K562 (cell line): ENCODE data around the gene PTCH1. TPM values are rescaled to one million over a fixed set of nuclear protein-coding genes. Genes with fewer than 3 reads are reported as not detected.

Experiments
- ASH1L ChIP-seq: fragments of 450-650 bp; IDR thresholded peaks from 2 replicates; pipeline ENCODE4 v1.6.1; 2018; ENCODE audit warnings: borderline replicate concordance, mild to moderate bottlenecking, low read depth; ENCODE audit not compliant: partially characterized antibody
- CBX3 ChIP-seq, 2 experiments: IDR thresholded peaks; 1 replicate in 1 of 2; 2 replicates in 1 of 2; pipeline ENCODE4 v1.6.1; 2012; ENCODE audit warnings: inconsistent platforms in 2 of 2, low read length in 2 of 2, borderline replicate concordance in 1 of 2, control low read depth in 1 of 2
- CREB1 ChIP-seq, 2 experiments: sonication (generic) in 1 of 2; formaldehyde crosslinking in 1 of 2; IDR thresholded peaks; 2 replicates each; pipeline versions ENCODE4 v1.6.1 to v1.8.0; 2012 to 2022; ENCODE audit warnings: inconsistent platforms in 1 of 2, mild to moderate bottlenecking in 1 of 2, missing genetic modification reagents in 1 of 2, moderate library complexity in 1 of 2
- DDX20 ChIP-seq: fragments of 450-650 bp; IDR thresholded peaks from 2 replicates; pipeline ENCODE4 v1.6.1; 2016; ENCODE audit warnings: missing genetic modification characterization, low read depth, mild to moderate bottlenecking, missing compliant biosample characterization, moderate library complexity
- ELF4 ChIP-seq: fragments of 450-650 bp; formaldehyde crosslinking; IDR thresholded peaks from 2 replicates; pipeline ENCODE4 v1.4.0; 2022; ENCODE audit warnings: missing genetic modification characterization
- FOXA3 ChIP-seq, 2 experiments: fragments of 450-650 bp in 1 of 2; sonication (generic) in 1 of 2; formaldehyde crosslinking; IDR thresholded peaks in 1 of 2; conservative IDR thresholded peaks in 1 of 2; 2 replicates each; pipeline versions ENCODE4 v1.4.0 to v1.8.0; 2020 to 2022; ENCODE audit warnings: mild to moderate bottlenecking in 2 of 2, missing genetic modification reagents in 1 of 2
- MEF2D ChIP-seq: conservative IDR thresholded peaks from 2 replicates; pipeline ENCODE4 v1.6.1; 2016; ENCODE audit warnings: low read depth, missing genetic modification characterization, missing compliant biosample characterization
- SNIP1 ChIP-seq: fragments of 450-650 bp; IDR thresholded peaks from 2 replicates; pipeline ENCODE4 v1.7.1; 2017; ENCODE audit warnings: low read depth, mild to moderate bottlenecking
- TRIM24 ChIP-seq, 2 experiments: fragments of 450-650 bp; IDR thresholded peaks; 2 replicates each; pipeline ENCODE4 v1.6.1; 2016
- ZNF124 ChIP-seq: sonication (generic); formaldehyde crosslinking; IDR thresholded peaks from 2 replicates; pipeline ENCODE4 v1.8.1; 2022; ENCODE audit warnings: missing genetic modification reagents
- ZNF780A ChIP-seq: fragments of 250-450 bp; sonication (Bioruptor Pico); IDR thresholded peaks from 2 replicates; pipeline ENCODE4 v1.5.0; 2021; ENCODE audit warnings: mild to moderate bottlenecking
- polyA plus RNA-seq, 8 experiments: library from polyadenylated mRNA; depleted of rRNA in 4 of 8; stranded (reverse) in 5 of 8; unstranded in 3 of 8; fragments of >200 nt; fragmentation: Nextera tagmentation in 2 of 8; fragmentation: Illumina TruSeq in 1 of 8; extraction: Ambion mirVana in 2 of 8; extraction: Trizol in 1 of 8; gene quantifications; 2 replicates each; pipeline versions ENCODE4 v1.2.1 to v1.2.3, GENCODE V29; 2011 to 2014; ENCODE audit warnings: inconsistent platforms in 1 of 8, missing spikeins in 1 of 8
- total RNA-seq, 7 experiments: library from RNA; depleted of rRNA in 6 of 7; stranded (reverse); fragments of >200 nt in 6 of 7; fragmentation: Illumina TruSeq in 2 of 7; extraction: Trizol in 2 of 7; gene quantifications; 2 replicates each; pipeline versions ENCODE4 v1.2.1 to v1.2.3, GENCODE V29; 2011 to 2021; ENCODE audit warnings: low replicate concordance in 1 of 7
- TF ChIP-seq, protein P1 (sequence below): fragments of 200-600 bp; sonication (generic); IDR thresholded peaks from one replicate; pipeline ENCODE4 v1.6.1; 2012; ENCODE audit warnings: mild to moderate bottlenecking, low read depth, low read length, inconsistent platforms
- TF ChIP-seq, protein P2 (sequence below): fragments of 450-650 bp; formaldehyde crosslinking; conservative IDR thresholded peaks from 2 replicates; pipeline ENCODE4 v1.4.0; 2022; ENCODE audit warnings: mild to moderate bottlenecking, missing genetic modification characterization
- TF ChIP-seq, protein P3 (sequence below): sonication (generic); formaldehyde crosslinking; IDR thresholded peaks from 2 replicates; pipeline ENCODE4 v1.8.1; 2022; ENCODE audit warnings: missing genetic modification reagents

Gene PTCH1
- total and polyA plus RNA-seq, 9 of the 15 experiments (the other 6 are each of a cell fraction or from before 2014, with no cell fraction given), result 0.70 to 9.9 (median 3.8) TPM

DNA sequence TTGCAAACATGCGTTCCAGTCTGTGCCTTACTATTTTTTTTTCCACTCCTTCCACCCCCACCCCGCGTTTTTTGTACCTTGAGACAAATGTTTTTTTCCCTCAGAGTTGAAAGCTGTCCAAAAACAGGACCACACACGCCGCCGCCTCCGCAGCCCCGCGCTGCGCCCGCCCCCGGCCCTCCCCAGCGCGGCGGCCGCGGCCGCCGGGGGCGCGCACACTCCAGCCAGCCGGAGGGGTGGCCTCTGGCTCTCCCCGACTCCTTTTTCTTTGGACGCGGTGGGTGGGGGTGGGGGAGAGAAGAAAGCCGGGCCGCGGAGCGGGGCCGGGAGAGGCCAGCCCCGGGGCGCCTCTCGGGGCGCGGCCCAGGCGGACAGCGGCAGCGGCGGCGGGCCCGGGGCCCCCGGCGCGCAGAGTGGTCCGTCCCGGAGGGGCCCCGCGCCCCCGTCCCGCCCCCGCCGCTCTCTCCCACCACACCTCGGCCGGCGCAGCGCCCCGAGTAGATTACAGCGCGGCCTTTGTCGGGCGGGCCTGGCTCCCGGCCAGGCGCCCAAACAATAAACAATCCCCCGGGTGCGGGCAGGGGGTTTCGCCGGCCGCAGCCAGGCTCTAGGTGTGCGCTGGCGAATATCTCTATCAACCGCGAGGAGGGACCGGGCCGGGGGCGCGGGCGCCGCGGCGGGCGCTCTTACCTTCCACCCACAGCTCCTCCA lies 10.9 kb downstream of the PTCH1 start (continued):
- TF ChIP-seq TRIM24 (IDR thresholded peaks at IDR 0.05) (no peak), ELF4 (CRISPR knock-in tag) (no peak), ZNF124 (CRISPR knock-in tag) (no peak), ZNF780A (CRISPR knock-in tag) (no peak), MEF2D (tag) (no peak), SNIP1 (no peak), CREB1 (IDR thresholded peaks at IDR 0.05) (no peak), CREB1 (CRISPR knock-in tag; IDR thresholded peaks at IDR 0.05) (no peak), DDX20 (tag) (no peak), CBX3 (IDR thresholded peaks at IDR 0.05; ENCODE audit: borderline replicate concordance in 1 of 2, low read length in 2 of 2) (no peak), FOXA3 (CRISPR knock-in tag; conservative IDR thresholded peaks at IDR 0.05 in 1 of 2, IDR thresholded peaks at IDR 0.05 in 1 of 2) (no peak), ASH1L (no peak)
- TF ChIP-seq, protein P1, sequence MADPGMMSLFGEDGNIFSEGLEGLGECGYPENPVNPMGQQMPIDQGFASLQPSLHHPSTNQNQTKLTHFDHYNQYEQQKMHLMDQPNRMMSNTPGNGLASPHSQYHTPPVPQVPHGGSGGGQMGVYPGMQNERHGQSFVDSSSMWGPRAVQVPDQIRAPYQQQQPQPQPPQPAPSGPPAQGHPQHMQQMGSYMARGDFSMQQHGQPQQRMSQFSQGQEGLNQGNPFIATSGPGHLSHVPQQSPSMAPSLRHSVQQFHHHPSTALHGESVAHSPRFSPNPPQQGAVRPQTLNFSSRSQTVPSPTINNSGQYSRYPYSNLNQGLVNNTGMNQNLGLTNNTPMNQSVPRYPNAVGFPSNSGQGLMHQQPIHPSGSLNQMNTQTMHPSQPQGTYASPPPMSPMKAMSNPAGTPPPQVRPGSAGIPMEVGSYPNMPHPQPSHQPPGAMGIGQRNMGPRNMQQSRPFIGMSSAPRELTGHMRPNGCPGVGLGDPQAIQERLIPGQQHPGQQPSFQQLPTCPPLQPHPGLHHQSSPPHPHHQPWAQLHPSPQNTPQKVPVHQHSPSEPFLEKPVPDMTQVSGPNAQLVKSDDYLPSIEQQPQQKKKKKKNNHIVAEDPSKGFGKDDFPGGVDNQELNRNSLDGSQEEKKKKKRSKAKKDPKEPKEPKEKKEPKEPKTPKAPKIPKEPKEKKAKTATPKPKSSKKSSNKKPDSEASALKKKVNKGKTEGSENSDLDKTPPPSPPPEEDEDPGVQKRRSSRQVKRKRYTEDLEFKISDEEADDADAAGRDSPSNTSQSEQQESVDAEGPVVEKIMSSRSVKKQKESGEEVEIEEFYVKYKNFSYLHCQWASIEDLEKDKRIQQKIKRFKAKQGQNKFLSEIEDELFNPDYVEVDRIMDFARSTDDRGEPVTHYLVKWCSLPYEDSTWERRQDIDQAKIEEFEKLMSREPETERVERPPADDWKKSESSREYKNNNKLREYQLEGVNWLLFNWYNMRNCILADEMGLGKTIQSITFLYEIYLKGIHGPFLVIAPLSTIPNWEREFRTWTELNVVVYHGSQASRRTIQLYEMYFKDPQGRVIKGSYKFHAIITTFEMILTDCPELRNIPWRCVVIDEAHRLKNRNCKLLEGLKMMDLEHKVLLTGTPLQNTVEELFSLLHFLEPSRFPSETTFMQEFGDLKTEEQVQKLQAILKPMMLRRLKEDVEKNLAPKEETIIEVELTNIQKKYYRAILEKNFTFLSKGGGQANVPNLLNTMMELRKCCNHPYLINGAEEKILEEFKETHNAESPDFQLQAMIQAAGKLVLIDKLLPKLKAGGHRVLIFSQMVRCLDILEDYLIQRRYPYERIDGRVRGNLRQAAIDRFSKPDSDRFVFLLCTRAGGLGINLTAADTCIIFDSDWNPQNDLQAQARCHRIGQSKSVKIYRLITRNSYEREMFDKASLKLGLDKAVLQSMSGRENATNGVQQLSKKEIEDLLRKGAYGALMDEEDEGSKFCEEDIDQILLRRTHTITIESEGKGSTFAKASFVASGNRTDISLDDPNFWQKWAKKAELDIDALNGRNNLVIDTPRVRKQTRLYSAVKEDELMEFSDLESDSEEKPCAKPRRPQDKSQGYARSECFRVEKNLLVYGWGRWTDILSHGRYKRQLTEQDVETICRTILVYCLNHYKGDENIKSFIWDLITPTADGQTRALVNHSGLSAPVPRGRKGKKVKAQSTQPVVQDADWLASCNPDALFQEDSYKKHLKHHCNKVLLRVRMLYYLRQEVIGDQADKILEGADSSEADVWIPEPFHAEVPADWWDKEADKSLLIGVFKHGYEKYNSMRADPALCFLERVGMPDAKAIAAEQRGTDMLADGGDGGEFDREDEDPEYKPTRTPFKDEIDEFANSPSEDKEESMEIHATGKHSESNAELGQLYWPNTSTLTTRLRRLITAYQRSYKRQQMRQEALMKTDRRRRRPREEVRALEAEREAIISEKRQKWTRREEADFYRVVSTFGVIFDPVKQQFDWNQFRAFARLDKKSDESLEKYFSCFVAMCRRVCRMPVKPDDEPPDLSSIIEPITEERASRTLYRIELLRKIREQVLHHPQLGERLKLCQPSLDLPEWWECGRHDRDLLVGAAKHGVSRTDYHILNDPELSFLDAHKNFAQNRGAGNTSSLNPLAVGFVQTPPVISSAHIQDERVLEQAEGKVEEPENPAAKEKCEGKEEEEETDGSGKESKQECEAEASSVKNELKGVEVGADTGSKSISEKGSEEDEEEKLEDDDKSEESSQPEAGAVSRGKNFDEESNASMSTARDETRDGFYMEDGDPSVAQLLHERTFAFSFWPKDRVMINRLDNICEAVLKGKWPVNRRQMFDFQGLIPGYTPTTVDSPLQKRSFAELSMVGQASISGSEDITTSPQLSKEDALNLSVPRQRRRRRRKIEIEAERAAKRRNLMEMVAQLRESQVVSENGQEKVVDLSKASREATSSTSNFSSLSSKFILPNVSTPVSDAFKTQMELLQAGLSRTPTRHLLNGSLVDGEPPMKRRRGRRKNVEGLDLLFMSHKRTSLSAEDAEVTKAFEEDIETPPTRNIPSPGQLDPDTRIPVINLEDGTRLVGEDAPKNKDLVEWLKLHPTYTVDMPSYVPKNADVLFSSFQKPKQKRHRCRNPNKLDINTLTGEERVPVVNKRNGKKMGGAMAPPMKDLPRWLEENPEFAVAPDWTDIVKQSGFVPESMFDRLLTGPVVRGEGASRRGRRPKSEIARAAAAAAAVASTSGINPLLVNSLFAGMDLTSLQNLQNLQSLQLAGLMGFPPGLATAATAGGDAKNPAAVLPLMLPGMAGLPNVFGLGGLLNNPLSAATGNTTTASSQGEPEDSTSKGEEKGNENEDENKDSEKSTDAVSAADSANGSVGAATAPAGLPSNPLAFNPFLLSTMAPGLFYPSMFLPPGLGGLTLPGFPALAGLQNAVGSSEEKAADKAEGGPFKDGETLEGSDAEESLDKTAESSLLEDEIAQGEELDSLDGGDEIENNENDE, result no peak
- TF ChIP-seq, protein P2, sequence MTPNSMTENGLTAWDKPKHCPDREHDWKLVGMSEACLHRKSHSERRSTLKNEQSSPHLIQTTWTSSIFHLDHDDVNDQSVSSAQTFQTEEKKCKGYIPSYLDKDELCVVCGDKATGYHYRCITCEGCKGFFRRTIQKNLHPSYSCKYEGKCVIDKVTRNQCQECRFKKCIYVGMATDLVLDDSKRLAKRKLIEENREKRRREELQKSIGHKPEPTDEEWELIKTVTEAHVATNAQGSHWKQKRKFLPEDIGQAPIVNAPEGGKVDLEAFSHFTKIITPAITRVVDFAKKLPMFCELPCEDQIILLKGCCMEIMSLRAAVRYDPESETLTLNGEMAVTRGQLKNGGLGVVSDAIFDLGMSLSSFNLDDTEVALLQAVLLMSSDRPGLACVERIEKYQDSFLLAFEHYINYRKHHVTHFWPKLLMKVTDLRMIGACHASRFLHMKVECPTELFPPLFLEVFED (CRISPR knock-in tag), result no peak
- TF ChIP-seq, protein P3, sequence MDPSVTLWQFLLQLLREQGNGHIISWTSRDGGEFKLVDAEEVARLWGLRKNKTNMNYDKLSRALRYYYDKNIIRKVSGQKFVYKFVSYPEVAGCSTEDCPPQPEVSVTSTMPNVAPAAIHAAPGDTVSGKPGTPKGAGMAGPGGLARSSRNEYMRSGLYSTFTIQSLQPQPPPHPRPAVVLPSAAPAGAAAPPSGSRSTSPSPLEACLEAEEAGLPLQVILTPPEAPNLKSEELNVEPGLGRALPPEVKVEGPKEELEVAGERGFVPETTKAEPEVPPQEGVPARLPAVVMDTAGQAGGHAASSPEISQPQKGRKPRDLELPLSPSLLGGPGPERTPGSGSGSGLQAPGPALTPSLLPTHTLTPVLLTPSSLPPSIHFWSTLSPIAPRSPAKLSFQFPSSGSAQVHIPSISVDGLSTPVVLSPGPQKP (CRISPR knock-in tag), result no peak
